Neural cell (in vitro differentiated cells): ENCODE data around the gene IER5L.
"Not testable (repeated sequence)": the region's sequence is repeated elsewhere in the genome, so short reads cannot be mapped to it uniquely, and the experiment has no call there.

Experiments
- CTCF ChIP-seq: fragments of 450-650 bp; IDR thresholded peaks from 2 replicates; pipeline ENCODE4 v1.5.1; 2014; ENCODE audit warnings: antibody characterized with exemption, mild to moderate bottlenecking, moderate library complexity; ENCODE audit not compliant: poor library complexity, severe bottlenecking
- EZH2 ChIP-seq: fragments of 200-600, 300-800 bp; shearing (Covaris generic), sonication (generic); IDR thresholded peaks from 2 replicates; pipeline ENCODE4 v1.6.1; 2014; ENCODE audit warnings: antibody characterized with exemption, low read length, borderline replicate concordance, mild to moderate bottlenecking; ENCODE audit not compliant: insufficient read depth, poor library complexity, severe bottlenecking
- POLR2AphosphoS5 ChIP-seq: IDR thresholded peaks from 2 replicates; pipeline ENCODE4 v1.6.1; 2012
- RAD21 ChIP-seq: fragments of 450-650 bp; conservative IDR thresholded peaks from 2 replicates; pipeline ENCODE4 v1.6.1; 2014; ENCODE audit warnings: antibody characterized with exemption, mild to moderate bottlenecking, moderate library complexity
- TAF1 ChIP-seq: IDR thresholded peaks from 2 replicates; pipeline ENCODE4 v1.6.1; 2012; ENCODE audit warnings: low read depth

- not testable (repeated sequence) for TF ChIP-seq EZH2, POLR2AphosphoS5, TAF1, CTCF, RAD21
Measured at GRCh38 chr9:129163198-129163670, 14.8 kb downstream of the IER5L start.
